Right atrium auricular region (tissue), 2 donors: ENCODE results near the gene PHC3. TPM values are rescaled to one million over a fixed set of nuclear protein-coding genes. Genes with fewer than 3 reads are reported as not detected.

ENCODE experiments used
- DNase-seq: peaks from one replicate; pipeline ENCODE4 v3.0.0-alpha.2; 2019; ENCODE audit warnings: low spot score
- H3K27ac ChIP-seq, 2 donors: fragments of 200-600 bp; sonication (generic); 1 replicate in 1 of 2; 2 replicates in 1 of 2; pipeline ENCODE4 v1.5.1; 2016 to 2019
- H3K27me3 ChIP-seq, 2 donors: fragments of 200-600 bp; sonication (generic); one replicate each; pipeline versions ENCODE4 v1.5.1 to v1.6.0; 2017 to 2019
- H3K36me3 ChIP-seq: fragments of 200-600 bp; sonication (generic); one replicate; pipeline ENCODE4 v1.5.1; 2016
- H3K4me1 ChIP-seq, 2 donors: fragments of 200-600 bp; sonication (generic); one replicate each; pipeline versions ENCODE4 v1.5.1 to v1.6.0; 2017 to 2019
- H3K4me3 ChIP-seq, 2 donors: fragments of 200-600 bp; sonication (generic); 1 replicate in 1 of 2; 2 replicates in 1 of 2; pipeline ENCODE4 v1.5.1; 2017 to 2019; ENCODE audit warnings: mild to moderate bottlenecking in 1 of 2, moderate library complexity in 1 of 2
- H3K9me3 ChIP-seq, 2 donors: fragments of 200-600 bp; sonication (generic); one replicate each; pipeline ENCODE4 v1.5.1; 2019
- CTCF ChIP-seq, 2 donors: fragments of 200-600 bp; sonication (generic); IDR thresholded peaks; one replicate each; pipeline ENCODE4 v1.5.1; 2019; ENCODE audit warnings: antibody characterized with exemption in 2 of 2
- total RNA-seq, 2 donors: library from RNA; depleted of rRNA; stranded (reverse); fragments of >200 nt; gene quantifications; one replicate each; pipeline ENCODE4 v1.1.0, GENCODE V29; 2016

Gene PHC3
- total RNA-seq, 2 donors from 2014 or later = 23.8 to 41.9 TPM

GRCh38 chr3:170096342-170096741, 85.2 kb downstream of the PHC3 start:
- Histone ChIP-seq H3K4me1 (no peaks in the 10 kb centered on the region), H3K4me3 (no peak overlapping the region), H3K36me3 (peaks cover 51% of the 10 kb centered on the region), H3K9me3 (no peaks in the 10 kb centered on the region), H3K27me3 (no peaks in the 10 kb centered on the region), H3K27ac (no peak overlapping the region)
- DNase-seq = no peak
- TF ChIP-seq CTCF (IDR thresholded peaks at IDR 0.05) = no peak

GRCh38 chr3:170095771-170096170, 85.8 kb downstream of the PHC3 start:
- no peak for DNase-seq
- Histone ChIP-seq H3K4me1 (no peaks in the 10 kb centered on the region), H3K27me3 (no peaks in the 10 kb centered on the region), H3K36me3 (peaks cover 46% of the 10 kb centered on the region), H3K4me3 (no peak overlapping the region), H3K27ac (no peak overlapping the region), H3K9me3 (no peaks in the 10 kb centered on the region)
- TF ChIP-seq CTCF (IDR thresholded peaks at IDR 0.05) = no peak

- Histone ChIP-seq H3K4me3 (no peak overlapping the region), H3K9me3 (no peaks in the 10 kb centered on the region), H3K4me1 (no peaks in the 10 kb centered on the region), H3K27ac (no peak overlapping the region), H3K36me3 (peaks cover 35% of the 10 kb centered on the region), H3K27me3 (no peaks in the 10 kb centered on the region)
- no peak for TF ChIP-seq CTCF (IDR thresholded peaks at IDR 0.05)
- DNase-seq = no peak
Observed at GRCh38 chr3:170092907-170093306, 88.6 kb downstream of the PHC3 start.

- Histone ChIP-seq H3K27me3 (no peaks in the 10 kb centered on the region), H3K27ac (no peak overlapping the region), H3K4me3 (no peak overlapping the region), H3K4me1 (no peaks in the 10 kb centered on the region), H3K36me3 (peaks cover 27% of the 10 kb centered on the region), H3K9me3 (no peaks in the 10 kb centered on the region)
- TF ChIP-seq CTCF (IDR thresholded peaks at IDR 0.05) = no peak
- no peak for DNase-seq
Observed at GRCh38 chr3:170090601-170090981, 90.9 kb downstream of the PHC3 start.

- Histone ChIP-seq H3K36me3 (peaks cover 27% of the 10 kb centered on the region), H3K27ac (no peak overlapping the region), H3K4me3 (no peak overlapping the region), H3K4me1 (no peaks in the 10 kb centered on the region), H3K27me3 (no peaks in the 10 kb centered on the region), H3K9me3 (no peaks in the 10 kb centered on the region)
- no peak for TF ChIP-seq CTCF (IDR thresholded peaks at IDR 0.05)
- DNase-seq = no peak
Observed at GRCh38 chr3:170089862-170090600, 91.5 kb downstream of the PHC3 start.

- Histone ChIP-seq H3K4me1 (no peaks in the 10 kb centered on the region), H3K9me3 (no peaks in the 10 kb centered on the region), H3K36me3 (peaks cover 21% of the 10 kb centered on the region), H3K4me3 (no peak overlapping the region), H3K27me3 (no peaks in the 10 kb centered on the region), H3K27ac (no peak overlapping the region)
- TF ChIP-seq CTCF (IDR thresholded peaks at IDR 0.05) = no peak
- no peak for DNase-seq
Observed at GRCh38 chr3:170085396-170085795, 96.1 kb downstream of the PHC3 start.
